GM12892 (cell line): Measurements from ENCODE around the gene LPAR3.

Experiments used
- POLR2A ChIP-seq: IDR thresholded peaks from 2 replicates; pipeline ENCODE4 v1.6.1; 2011; ENCODE audit warnings: low read depth, low read length, control low read depth
- POLR2AphosphoS5 ChIP-seq: IDR thresholded peaks from 2 replicates; pipeline ENCODE4 v1.6.1; 2011; ENCODE audit warnings: low read depth, low read length, control low read depth

- TF ChIP-seq POLR2A (no peak), POLR2AphosphoS5 (no peak)
These were observed 36.6 kb upstream of the LPAR3 start for GRCh38 chr1:84929581-84929980.
